Sigmoid colon (tissue), 7 donors: ENCODE data around the gene LRRC72. TPM values are rescaled to one million over a fixed set of nuclear protein-coding genes. Genes with fewer than 3 reads are reported as not detected.
"Not testable (repeated sequence)": the region's sequence is repeated elsewhere in the genome, so short reads cannot be mapped to it uniquely, and the experiment has no call there.

Experiments used
- DNase-seq: peaks from one replicate; pipeline ENCODE4 v3.0.0-alpha.2; 2019
- H3K27ac ChIP-seq, 4 donors: fragments of 200-600 bp; sonication (generic); one replicate each; pipeline ENCODE4 v1.5.1; 2016 to 2019; ENCODE audit warnings: mild to moderate bottlenecking in 1 of 4
- H3K27me3 ChIP-seq, 3 donors: fragments of 200-600 bp; sonication (generic); one replicate each; pipeline ENCODE4 v1.5.1; 2019; ENCODE audit warnings: mild to moderate bottlenecking in 1 of 3
- H3K36me3 ChIP-seq, 4 donors: fragments of 200-600 bp; sonication (generic); one replicate each; pipeline ENCODE4 v1.5.1; 2016 to 2019
- H3K4me1 ChIP-seq, 4 donors: fragments of 200-600 bp; sonication (generic); one replicate each; pipeline ENCODE4 v1.5.1; 2017 to 2019
- H3K4me3 ChIP-seq, 4 donors: fragments of 200-600 bp; sonication (generic); one replicate each; pipeline ENCODE4 v1.5.1; 2017 to 2019; ENCODE audit warnings: mild to moderate bottlenecking in 2 of 4, moderate library complexity in 1 of 4
- H3K9me3 ChIP-seq, 4 donors: fragments of 200-600 bp in 3 of 4; sonication (generic) in 3 of 4; one replicate each; pipeline versions ENCODE4 v1.5.1 to v1.6.1; 2013 to 2019
- CTCF ChIP-seq, 4 experiments: fragments of 450-650 bp in 3 of 4; fragments of 200-600 bp in 1 of 4; IDR thresholded peaks; one replicate each; pipeline ENCODE4 v1.5.1; 2016 to 2019; ENCODE audit warnings: antibody characterized with exemption in 4 of 4, mild to moderate bottlenecking in 3 of 4, moderate library complexity in 2 of 4
- EP300 ChIP-seq, 4 donors: sonication (generic); formaldehyde crosslinking; IDR thresholded peaks; one replicate each; pipeline ENCODE4 v1.6.1; 2017; ENCODE audit warnings: antibody characterized with exemption in 4 of 4
- POLR2A ChIP-seq, 2 donors: fragments of 450-650 bp; IDR thresholded peaks; one replicate each; pipeline ENCODE4 v1.6.1; 2016; ENCODE audit warnings: antibody characterized with exemption in 2 of 2, mild to moderate bottlenecking in 2 of 2, moderate library complexity in 2 of 2
- POLR2AphosphoS5 ChIP-seq, 4 donors: sonication (generic); formaldehyde crosslinking; IDR thresholded peaks; one replicate each; pipeline ENCODE4 v1.6.1; 2017; ENCODE audit warnings: antibody characterized with exemption in 4 of 4
- WGBS, 2 donors: extraction: QIAGEN DNeasy Blood & Tissue Kit; methylation state at CpG; one replicate each; pipeline ENCODE4 v1.1.7; 2013; 5-methylcytosine and 5-hydroxymethylcytosine counted together
- intact Hi-C: fragments of 100-400 bp; cut with DNase I; formaldehyde crosslinking; loops from one replicate; pipeline ENCODE4 v1.15.1; 2023
- polyA plus RNA-seq, 3 donors: library from polyadenylated mRNA; stranded (reverse); fragments of 200-250 nt; gene quantifications; one replicate each; pipeline ENCODE4 v1.2.3, GENCODE V29; 2013
- total RNA-seq, 4 donors: library from RNA; depleted of rRNA; stranded (reverse); fragments of >200 nt; gene quantifications; one replicate each; pipeline ENCODE4 v1.1.0, GENCODE V29; 2016
- donor health status: healthy with polysubstance abuse.
- donor health status: Bipolar disorder and iron deficiency.
- donor health status: healthy.

The LRRC72 gene
- total and polyA plus RNA-seq, 7 donors, result not detected

- WGBS, 2 donors, result 93 to 97% methylated on average over 2 of the region's 2 CpGs
Measured at GRCh38 chr7:16498122-16498521, 28.5 kb upstream of the LRRC72 start.

GRCh38 chr7:16502303-16502702, 24.3 kb upstream of the LRRC72 start:
- intact Hi-C loops, result no loop called here
- no peak overlapping the region for H3K27ac ChIP-seq
- 96% methylated on average over 19 of the region's 19 CpGs for WGBS, 2 donors

More at GRCh38 chr7:16498122-16498521, 28.5 kb upstream of the LRRC72 start:
- TF ChIP-seq POLR2A (IDR thresholded peaks at IDR 0.05) (no peak), CTCF (IDR thresholded peaks at IDR 0.05) (no peak), POLR2AphosphoS5 (IDR thresholded peaks at IDR 0.05) (no peak), EP300 (IDR thresholded peaks at IDR 0.05) (no peak)
- Histone ChIP-seq H3K27ac (no peak overlapping the region), H3K9me3 (no peaks in the 10 kb centered on the region), H3K27me3 (no peaks in the 10 kb centered on the region), H3K4me1 (no peaks in the 10 kb centered on the region), H3K4me3 (no peak overlapping the region), H3K36me3 (no peaks in the 10 kb centered on the region)
- intact Hi-C loops, result no loop called here
- DNase-seq, result no peak

GRCh38 chr7:16504019-16504418, 22.6 kb upstream of the LRRC72 start:
- intact Hi-C loops, result no loop called here
- Histone ChIP-seq H3K36me3 (no peaks in the 10 kb centered on the region), H3K27me3 (no peaks in the 10 kb centered on the region), H3K9me3 (no peaks in the 10 kb centered on the region), H3K27ac (no peak overlapping the region), H3K4me3 (no peak overlapping the region), H3K4me1 (no peaks in the 10 kb centered on the region)
- TF ChIP-seq CTCF (IDR thresholded peaks at IDR 0.05) (no peak), POLR2AphosphoS5 (IDR thresholded peaks at IDR 0.05) (no peak), EP300 (IDR thresholded peaks at IDR 0.05) (no peak), POLR2A (IDR thresholded peaks at IDR 0.05) (no peak)
- no peak for DNase-seq
- WGBS, 2 donors, result 78 to 85% methylated on average over 6 of the region's 6 CpGs

More at GRCh38 chr7:16502303-16502702, 24.3 kb upstream of the LRRC72 start:
- Histone ChIP-seq H3K4me3 (no peak overlapping the region), H3K27me3 (no peaks in the 10 kb centered on the region), H3K4me1 (no peaks in the 10 kb centered on the region), H3K9me3 (no peaks in the 10 kb centered on the region), H3K36me3 (no peaks in the 10 kb centered on the region)
- TF ChIP-seq EP300 (IDR thresholded peaks at IDR 0.05) (no peak), CTCF (IDR thresholded peaks at IDR 0.05) (no peak), POLR2A (IDR thresholded peaks at IDR 0.05) (no peak), POLR2AphosphoS5 (IDR thresholded peaks at IDR 0.05) (no peak)
- DNase-seq, result no peak

- H3K4me1 ChIP-seq, H3K36me3 ChIP-seq, H3K9me3 ChIP-seq, DNase-seq, H3K27ac ChIP-seq, H3K4me3 ChIP-seq, intact Hi-C loops, H3K27me3 ChIP-seq: not testable (repeated sequence)
- 79 to 90% methylated on average over 5 of the region's 5 CpGs for WGBS, 2 donors
Measured at GRCh38 chr7:16506422-16506821, 20.2 kb upstream of the LRRC72 start.

GRCh38 chr7:16509829-16510228, 16.8 kb upstream of the LRRC72 start:
- TF ChIP-seq POLR2AphosphoS5 (IDR thresholded peaks at IDR 0.05) (no peak), CTCF (IDR thresholded peaks at IDR 0.05) (no peak), EP300 (IDR thresholded peaks at IDR 0.05) (no peak), POLR2A (IDR thresholded peaks at IDR 0.05) (no peak)
- Histone ChIP-seq H3K27ac (no peak overlapping the region), H3K9me3 (no peaks in the 10 kb centered on the region), H3K36me3 (no peaks in the 10 kb centered on the region), H3K4me3 (no peak overlapping the region), H3K27me3 (no peaks in the 10 kb centered on the region), H3K4me1 (no peaks in the 10 kb centered on the region)
- DNase-seq, result no peak
- intact Hi-C loops, result no loop called here
